Ascending aorta (tissue), 2 donors: ENCODE data around the gene NDUFA3. TPM values are rescaled to one million over a fixed set of nuclear protein-coding genes. Genes with fewer than 3 reads are reported as not detected.

Experiments
- DNase-seq, 2 donors: peaks; one replicate each; pipeline ENCODE4 v3.0.0-alpha.2; 2019; ENCODE audit warnings: low spot score in 2 of 2
- H3K27ac ChIP-seq, 2 donors: fragments of 200-600 bp; sonication (generic); one replicate each; pipeline ENCODE4 v1.5.1; 2016 to 2017; ENCODE audit warnings: mild to moderate bottlenecking in 1 of 2
- H3K27me3 ChIP-seq: fragments of 200-600 bp; sonication (generic); one replicate; pipeline ENCODE4 v1.5.1; 2017
- H3K36me3 ChIP-seq, 2 donors: fragments of 200-600 bp; sonication (generic); one replicate each; pipeline ENCODE4 v1.5.1; 2016
- H3K4me1 ChIP-seq, 2 donors: fragments of 200-600 bp; sonication (generic); one replicate each; pipeline ENCODE4 v1.5.1; 2016 to 2017; ENCODE audit warnings: mild to moderate bottlenecking in 1 of 2
- H3K4me3 ChIP-seq, 2 donors: fragments of 200-600 bp; sonication (generic); one replicate each; pipeline ENCODE4 v1.5.1; 2016 to 2017; ENCODE audit warnings: mild to moderate bottlenecking in 1 of 2
- H3K9me3 ChIP-seq, 2 donors: fragments of 200-600 bp; sonication (generic); one replicate each; pipeline ENCODE4 v1.5.1; 2016
- CTCF ChIP-seq, 3 experiments: fragments of 200-600 bp in 2 of 3; fragments of 450-650 bp in 1 of 3; sonication (generic) in 2 of 3; IDR thresholded peaks; one replicate each; pipeline ENCODE4 v1.5.1; 2016 to 2019; ENCODE audit warnings: antibody characterized with exemption in 3 of 3, mild to moderate bottlenecking in 1 of 3, moderate library complexity in 1 of 3
- intact Hi-C: fragments of 100-400 bp; cut with DNase I; formaldehyde crosslinking; loops from one replicate; pipeline ENCODE4 v1.15.1; 2023
- total RNA-seq: library from RNA; depleted of rRNA; stranded (reverse); fragments of >200 nt; gene quantifications from one replicate; pipeline ENCODE4 v1.1.0, GENCODE V29; 2016

Gene NDUFA3
- total RNA-seq, 1 donor from 2014 or later: 12.5 TPM

- Histone ChIP-seq H3K9me3 (no peaks in the 10 kb centered on the region), H3K36me3 (peaks cover 94 to 96% of the 10 kb centered on the region in 2 donors), H3K4me3 (no peak overlapping the region), H3K4me1 (no peaks in the 10 kb centered on the region), H3K27ac (no peak overlapping the region), H3K27me3 (no peaks in the 10 kb centered on the region)
- DNase-seq: no peak
- no peak for TF ChIP-seq CTCF (IDR thresholded peaks at IDR 0.05)
- intact Hi-C loops: no loop called here
Observed at GRCh38 chr19:54147676-54148075, 45.0 kb downstream of the NDUFA3 start.

GRCh38 chr19:54148158-54148557 lies 45.5 kb downstream of the NDUFA3 start:
- intact Hi-C loops: no loop called here

GRCh38 chr19:54149021-54149812 lies 46.6 kb downstream of the NDUFA3 start:
- peaks cover 94 to 96% of the 10 kb centered on the region in 2 donors for H3K36me3 ChIP-seq
- no peak for TF ChIP-seq CTCF (IDR thresholded peaks at IDR 0.05)
- no peak overlapping the region for H3K27ac ChIP-seq

More at GRCh38 chr19:54148158-54148557, 45.5 kb downstream of the NDUFA3 start:
- H3K9me3 ChIP-seq: no peaks in the 10 kb centered on the region
- DNase-seq: no peak
- peaks cover 94 to 96% of the 10 kb centered on the region in 2 donors for H3K36me3 ChIP-seq
- H3K27ac ChIP-seq: no peak overlapping the region
- H3K4me1 ChIP-seq: no peaks in the 10 kb centered on the region
- no peak for TF ChIP-seq CTCF (IDR thresholded peaks at IDR 0.05)
- H3K4me3 ChIP-seq: no peak overlapping the region
- no peaks in the 10 kb centered on the region for H3K27me3 ChIP-seq

GRCh38 chr19:54151362-54152035 lies 48.8 kb downstream of the NDUFA3 start:
- Histone ChIP-seq H3K27ac (no peak overlapping the region), H3K4me3 (no peak overlapping the region), H3K4me1 (no peaks in the 10 kb centered on the region), H3K36me3 (peaks cover 94 to 96% of the 10 kb centered on the region in 2 donors), H3K9me3 (no peaks in the 10 kb centered on the region), H3K27me3 (no peaks in the 10 kb centered on the region)
- intact Hi-C loops: no loop called here
- DNase-seq: no peak
- TF ChIP-seq CTCF (IDR thresholded peaks at IDR 0.05): no peak

More at GRCh38 chr19:54149021-54149812, 46.6 kb downstream of the NDUFA3 start:
- H3K27me3 ChIP-seq: no peaks in the 10 kb centered on the region
- H3K9me3 ChIP-seq: no peaks in the 10 kb centered on the region
- intact Hi-C loops: no loop called here
- no peaks in the 10 kb centered on the region for H3K4me1 ChIP-seq
- DNase-seq: no peak
- no peak overlapping the region for H3K4me3 ChIP-seq

GRCh38 chr19:54152267-54152666 lies 49.6 kb downstream of the NDUFA3 start:
- TF ChIP-seq CTCF (IDR thresholded peaks at IDR 0.05): no peak
- H3K27ac ChIP-seq: no peak overlapping the region
- H3K4me1 ChIP-seq: no peaks in the 10 kb centered on the region
- H3K9me3 ChIP-seq: no peaks in the 10 kb centered on the region
- no peak overlapping the region for H3K4me3 ChIP-seq
- intact Hi-C loops: no loop called here
- DNase-seq: no peak
- H3K27me3 ChIP-seq: no peaks in the 10 kb centered on the region
- H3K36me3 ChIP-seq: peaks cover 94 to 96% of the 10 kb centered on the region in 2 donors
